Astrocyte (in vitro differentiated cells and primary cell): Measurements from ENCODE around the gene WDR45B.

Source experiments
- EZH2 ChIP-seq: IDR thresholded peaks from 2 replicates; pipeline ENCODE4 v1.6.1; 2012; ENCODE audit warnings: mild to moderate bottlenecking, low read length, inconsistent platforms; ENCODE audit not compliant: insufficient read depth
- TF ChIP-seq, protein P1 (sequence below): IDR thresholded peaks from 2 replicates; pipeline ENCODE4 v1.5.1; 2011; ENCODE audit warnings: low read depth, mild to moderate bottlenecking, inconsistent platforms, low read length, moderate library complexity; ENCODE audit not compliant: insufficient read depth

- TF ChIP-seq, protein P1, sequence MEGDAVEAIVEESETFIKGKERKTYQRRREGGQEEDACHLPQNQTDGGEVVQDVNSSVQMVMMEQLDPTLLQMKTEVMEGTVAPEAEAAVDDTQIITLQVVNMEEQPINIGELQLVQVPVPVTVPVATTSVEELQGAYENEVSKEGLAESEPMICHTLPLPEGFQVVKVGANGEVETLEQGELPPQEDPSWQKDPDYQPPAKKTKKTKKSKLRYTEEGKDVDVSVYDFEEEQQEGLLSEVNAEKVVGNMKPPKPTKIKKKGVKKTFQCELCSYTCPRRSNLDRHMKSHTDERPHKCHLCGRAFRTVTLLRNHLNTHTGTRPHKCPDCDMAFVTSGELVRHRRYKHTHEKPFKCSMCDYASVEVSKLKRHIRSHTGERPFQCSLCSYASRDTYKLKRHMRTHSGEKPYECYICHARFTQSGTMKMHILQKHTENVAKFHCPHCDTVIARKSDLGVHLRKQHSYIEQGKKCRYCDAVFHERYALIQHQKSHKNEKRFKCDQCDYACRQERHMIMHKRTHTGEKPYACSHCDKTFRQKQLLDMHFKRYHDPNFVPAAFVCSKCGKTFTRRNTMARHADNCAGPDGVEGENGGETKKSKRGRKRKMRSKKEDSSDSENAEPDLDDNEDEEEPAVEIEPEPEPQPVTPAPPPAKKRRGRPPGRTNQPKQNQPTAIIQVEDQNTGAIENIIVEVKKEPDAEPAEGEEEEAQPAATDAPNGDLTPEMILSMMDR, result no peak
- no peak for TF ChIP-seq EZH2
Measured at GRCh38 chr17:82601447-82602000, 46.7 kb downstream of the WDR45B start.
